Measurements from ENCODE around the gene C2orf42. TPM values are rescaled to one million over a fixed set of nuclear protein-coding genes. Genes with fewer than 3 reads are reported as not detected.

The C2orf42 gene
- total RNA-seq, 3 donors from 2014 or later (not counting 1 experiment from before 2014, with no cell fraction given), result 22.7 to 31.5 (median 25.7) TPM

DNA sequence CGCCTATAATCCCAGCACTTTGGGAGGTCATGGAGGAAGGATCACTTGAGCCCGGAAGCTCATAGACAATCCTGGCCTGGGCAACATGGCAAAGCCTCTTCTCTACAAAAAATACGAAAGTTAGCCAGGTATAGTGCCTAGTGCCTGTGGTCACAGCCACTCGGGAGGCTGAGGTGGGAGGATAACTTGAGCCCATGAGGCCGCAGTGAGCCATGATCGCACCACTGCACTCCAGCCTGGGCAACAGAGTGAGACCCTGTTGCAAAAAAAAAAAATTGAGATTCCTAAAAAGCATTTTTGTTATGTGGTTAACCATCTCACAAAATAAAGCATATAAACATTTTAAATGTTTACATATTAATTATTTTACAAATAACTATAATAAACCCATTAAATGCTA, 89.6 kb downstream of the C2orf42 start:
- Histone ChIP-seq H3K27me3 (ENCODE audit: control insufficient read depth, insufficient read depth, low read length) (no peaks in the 10 kb centered on the region), H3K4me3 (ENCODE audit: low read length) (no peak overlapping the region), H3K36me3 (ENCODE audit: control insufficient read depth, insufficient read depth, low read length) (no peaks in the 10 kb centered on the region), H3K4me1 (ENCODE audit: control insufficient read depth, insufficient read depth, low read length) (peaks cover 27% of the 10 kb centered on the region), H3K27ac (ENCODE audit: low read length) (no peak overlapping the region), H3K9me3 (ENCODE audit: control insufficient read depth, insufficient read depth, low read length) (no peaks in the 10 kb centered on the region)
- H3K4me3 Mint-ChIP-seq, result no peak overlapping the region
- H3K4me1 Mint-ChIP-seq, result peaks cover 21 to 27% of the 10 kb centered on the region in 2 donors
- TF ChIP-seq, protein P1, sequence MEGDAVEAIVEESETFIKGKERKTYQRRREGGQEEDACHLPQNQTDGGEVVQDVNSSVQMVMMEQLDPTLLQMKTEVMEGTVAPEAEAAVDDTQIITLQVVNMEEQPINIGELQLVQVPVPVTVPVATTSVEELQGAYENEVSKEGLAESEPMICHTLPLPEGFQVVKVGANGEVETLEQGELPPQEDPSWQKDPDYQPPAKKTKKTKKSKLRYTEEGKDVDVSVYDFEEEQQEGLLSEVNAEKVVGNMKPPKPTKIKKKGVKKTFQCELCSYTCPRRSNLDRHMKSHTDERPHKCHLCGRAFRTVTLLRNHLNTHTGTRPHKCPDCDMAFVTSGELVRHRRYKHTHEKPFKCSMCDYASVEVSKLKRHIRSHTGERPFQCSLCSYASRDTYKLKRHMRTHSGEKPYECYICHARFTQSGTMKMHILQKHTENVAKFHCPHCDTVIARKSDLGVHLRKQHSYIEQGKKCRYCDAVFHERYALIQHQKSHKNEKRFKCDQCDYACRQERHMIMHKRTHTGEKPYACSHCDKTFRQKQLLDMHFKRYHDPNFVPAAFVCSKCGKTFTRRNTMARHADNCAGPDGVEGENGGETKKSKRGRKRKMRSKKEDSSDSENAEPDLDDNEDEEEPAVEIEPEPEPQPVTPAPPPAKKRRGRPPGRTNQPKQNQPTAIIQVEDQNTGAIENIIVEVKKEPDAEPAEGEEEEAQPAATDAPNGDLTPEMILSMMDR (IDR thresholded peaks at IDR 0.05), result no peak
- ATAC-seq, result no peak
- DNase-seq, result no peak
- H3K27ac Mint-ChIP-seq, result no peak overlapping the region
- no peaks in the 10 kb centered on the region for H3K27me3 Mint-ChIP-seq (ENCODE audit: low read depth in 2 of 2)
- no peaks in the 10 kb centered on the region for H3K36me3 Mint-ChIP-seq
- no peaks in the 10 kb centered on the region for H3K9me3 Mint-ChIP-seq
- 96% methylated on average over 6 of the region's 6 CpGs for WGBS (ENCODE audit: insufficient coverage)
- intact Hi-C loops (cut with micrococcal nuclease), result no loop called here

Other genes starting within 250 kb of the C2orf42 start
- gene ASPRV1, start 229.4 kb downstream of the C2orf42 start, total RNA-seq, result 1 to 10 TPM; 1.4 to 2.7 (median 1.9) TPM
- gene PCBP1, start 103.5 kb downstream of the C2orf42 start, total RNA-seq, result 100 to 1,000 TPM; 329 to 358 (median 352) TPM
- 100 to 1,000 TPM in 1 of 3 donors, 10 to 100 TPM in 2; 76.9 to 113 (median 93.2) TPM for gene TIA1, start 57.6 kb upstream of the C2orf42 start, total RNA-seq
- 10 to 100 TPM in 2 of 3 donors, 1 to 10 TPM in 1; 9.5 to 15.5 (median 10.9) TPM for gene PCYOX1, start 67.1 kb upstream of the C2orf42 start, total RNA-seq
- 10 to 100 TPM; 62.5 to 83.3 (median 73.0) TPM for gene SNRPG, start 102.7 kb upstream of the C2orf42 start, total RNA-seq
- 10 to 100 TPM; 32.5 to 38.3 (median 36.6) TPM for gene FAM136A, start 111.0 kb upstream of the C2orf42 start, total RNA-seq